Adrenal gland (tissue), 12 donors: ENCODE results near the gene DENND6B. TPM values are rescaled to one million over a fixed set of nuclear protein-coding genes. Genes with fewer than 3 reads are reported as not detected.

Source experiments
- DNase-seq, 7 donors: peaks; one replicate each; pipeline ENCODE4 v3.0.0-alpha.2; 2019 to 2020
- H3K27ac ChIP-seq, 5 donors: fragments of 200-600 bp; sonication (generic) in 4 of 5; 1 replicate in 3 of 5; 2 replicates in 2 of 5; pipeline versions ENCODE4 v1.5.1 to v1.8.0; 2016 to 2020; ENCODE audit warnings: mild to moderate bottlenecking in 1 of 5
- H3K27me3 ChIP-seq: fragments of 200-600 bp; 2 replicates; pipeline ENCODE4 v1.8.0; 2021
- H3K36me3 ChIP-seq, 2 donors: fragments of 200-600 bp; replicated peaks in 1 of 2; 1 replicate in 1 of 2; 2 replicates in 1 of 2; pipeline versions ENCODE4 v1.5.1 to v1.8.0; 2018 to 2022
- H3K4me1 ChIP-seq, 2 donors: fragments of 200-600 bp; replicated peaks in 1 of 2; 1 replicate in 1 of 2; 2 replicates in 1 of 2; pipeline versions ENCODE4 v1.5.1 to v1.8.0; 2018 to 2021
- H3K4me3 ChIP-seq, 4 donors: fragments of 200-600 bp; sonication (generic) in 3 of 4; one replicate each; pipeline ENCODE4 v1.5.1; 2016 to 2018
- H3K9me3 ChIP-seq, 3 donors: fragments of 200-600 bp; sonication (generic) in 1 of 3; replicated peaks in 1 of 3; 1 replicate in 2 of 3; 2 replicates in 1 of 3; pipeline versions ENCODE4 v1.5.1 to v1.8.0; 2016 to 2021
- POLR2A ChIP-seq, 2 donors: fragments of 450-650 bp; IDR thresholded peaks; one replicate each; pipeline ENCODE4 v1.6.1; 2017; ENCODE audit warnings: antibody characterized with exemption in 2 of 2, mild to moderate bottlenecking in 2 of 2, moderate library complexity in 1 of 2
- WGBS, 4 donors: extraction: QIAGEN DNeasy Blood & Tissue Kit in 2 of 4; methylation state at CpG; one replicate each; pipeline versions ENCODE4 v1.1.5 to v1.1.7; 2013 to 2017; 5-methylcytosine and 5-hydroxymethylcytosine counted together
- intact Hi-C, 2 donors: fragments of 100-400 bp; cut with DNase I; formaldehyde crosslinking; loops; one replicate each; pipeline versions ENCODE4 v1.14.1 to v1.15.0; 2022 to 2023
- polyA plus RNA-seq, 3 donors: library from polyadenylated mRNA; stranded (reverse); fragments of 200-250 nt in 2 of 3; fragments of 350-450 nt in 1 of 3; fragmentation: Illumina TruSeq in 1 of 3; extraction: RNeasy Lipid Tissue Mini Kit (QIAGEN cat#74804) in 1 of 3; gene quantifications; one replicate each; pipeline ENCODE4 v1.2.3, GENCODE V29; 2013 to 2014
- total RNA-seq, 9 donors: library from RNA; depleted of rRNA in 4 of 9; stranded (reverse); fragments of >200 nt in 4 of 9; fragments of 120-200 nt in 1 of 9; fragmentation: NEBNext Ultra II Directional in 1 of 9; extraction: Animal tissue kit (Norgen Biotek cat#: 25700) in 1 of 9; gene quantifications; one replicate each; pipeline versions ENCODE4 v1.1.0 to v1.2.4, GENCODE V29; 2013 to 2023
- TF ChIP-seq, protein P1 (sequence below), 6 experiments: fragments of 450-650 bp in 4 of 6; fragments of 200-600 bp in 2 of 6; sonication (generic) in 1 of 6; IDR thresholded peaks; 1 replicate in 5 of 6; 2 replicates in 1 of 6; pipeline versions ENCODE4 v1.5.1 to v1.8.0; 2016 to 2021; ENCODE audit warnings: antibody characterized with exemption in 6 of 6, mild to moderate bottlenecking in 2 of 6, moderate library complexity in 1 of 6
- donor health status: healthy with polysubstance abuse.
- donor health status: Bipolar disorder and iron deficiency.
- donor health status: DM: yes; HTN: yes; CAD: no.
- donor health status: DM: no; HTN: no; CAD: no.
- donor health status: DM: no; HTN: no; CAD: no.
- donor health status: DM: yes; HTN: yes; CAD: no.

DENND6B gene
- total and polyA plus RNA-seq, 12 donors = 1.8 to 32.7 (median 8.9) TPM

DNA sequence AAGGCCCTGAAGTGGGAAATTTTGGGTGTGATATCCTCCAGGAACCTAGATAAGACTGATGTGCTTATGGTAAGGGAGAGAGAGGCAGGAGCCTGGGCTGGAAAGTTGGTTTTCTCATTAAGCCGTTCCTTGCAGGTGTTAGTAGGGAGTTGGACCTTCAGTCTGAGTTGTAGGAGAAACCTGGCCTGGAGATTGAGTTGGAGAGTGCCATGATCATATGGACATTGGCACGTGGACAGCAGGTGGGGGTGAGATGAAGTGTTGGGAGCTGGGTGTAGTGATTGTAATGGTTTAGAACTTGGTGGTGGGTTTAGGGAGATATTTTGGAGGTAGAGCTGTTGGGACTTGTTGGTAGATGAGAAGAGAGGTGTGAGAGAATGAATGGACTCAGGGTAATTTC, 21.2 kb upstream of the DENND6B start:
- H3K36me3 ChIP-seq = no peaks in the 10 kb centered on the region
- no peak for DNase-seq
- no peak overlapping the region for H3K27ac ChIP-seq
- H3K4me3 ChIP-seq = no peak overlapping the region
- H3K4me1 ChIP-seq = peaks cover 0 to 5% of the 10 kb centered on the region in 2 donors
- no peaks in the 10 kb centered on the region for H3K9me3 ChIP-seq
- 65 to 79% (median 73%) methylated on average over 2 of the region's 2 CpGs for WGBS, 4 donors
- TF ChIP-seq POLR2A (IDR thresholded peaks at IDR 0.05) = no peak
- TF ChIP-seq, protein P1, sequence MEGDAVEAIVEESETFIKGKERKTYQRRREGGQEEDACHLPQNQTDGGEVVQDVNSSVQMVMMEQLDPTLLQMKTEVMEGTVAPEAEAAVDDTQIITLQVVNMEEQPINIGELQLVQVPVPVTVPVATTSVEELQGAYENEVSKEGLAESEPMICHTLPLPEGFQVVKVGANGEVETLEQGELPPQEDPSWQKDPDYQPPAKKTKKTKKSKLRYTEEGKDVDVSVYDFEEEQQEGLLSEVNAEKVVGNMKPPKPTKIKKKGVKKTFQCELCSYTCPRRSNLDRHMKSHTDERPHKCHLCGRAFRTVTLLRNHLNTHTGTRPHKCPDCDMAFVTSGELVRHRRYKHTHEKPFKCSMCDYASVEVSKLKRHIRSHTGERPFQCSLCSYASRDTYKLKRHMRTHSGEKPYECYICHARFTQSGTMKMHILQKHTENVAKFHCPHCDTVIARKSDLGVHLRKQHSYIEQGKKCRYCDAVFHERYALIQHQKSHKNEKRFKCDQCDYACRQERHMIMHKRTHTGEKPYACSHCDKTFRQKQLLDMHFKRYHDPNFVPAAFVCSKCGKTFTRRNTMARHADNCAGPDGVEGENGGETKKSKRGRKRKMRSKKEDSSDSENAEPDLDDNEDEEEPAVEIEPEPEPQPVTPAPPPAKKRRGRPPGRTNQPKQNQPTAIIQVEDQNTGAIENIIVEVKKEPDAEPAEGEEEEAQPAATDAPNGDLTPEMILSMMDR (IDR thresholded peaks at IDR 0.05) = no peak
- intact Hi-C loops = no loop called here
- no peaks in the 10 kb centered on the region for H3K27me3 ChIP-seq

DNA sequence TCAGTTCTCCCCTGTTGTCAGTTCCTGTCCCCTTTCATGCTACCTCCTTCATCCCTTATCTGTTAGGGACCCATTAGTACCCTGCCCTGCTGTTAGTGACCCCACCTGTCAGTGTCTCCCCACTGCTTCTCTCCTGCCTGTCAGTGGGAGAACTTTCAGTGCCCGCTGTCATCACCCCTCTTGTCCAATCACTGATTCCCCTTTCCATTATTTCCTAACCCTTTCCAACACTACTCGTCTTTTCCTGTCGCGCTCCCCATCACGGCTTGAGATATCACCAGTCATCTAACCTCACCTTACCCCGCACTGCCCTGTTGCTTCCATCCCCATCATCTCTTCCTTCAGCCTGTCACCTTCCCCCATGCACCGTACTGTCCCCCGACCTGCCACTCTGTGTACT, 20.3 kb upstream of the DENND6B start:
- 74 to 78% (median 77%) methylated on average over 8 of the region's 8 CpGs for WGBS, 4 donors
- Histone ChIP-seq H3K4me3 (no peak overlapping the region), H3K36me3 (no peaks in the 10 kb centered on the region), H3K9me3 (no peaks in the 10 kb centered on the region), H3K4me1 (peaks cover 6 to 11% of the 10 kb centered on the region in 2 donors), H3K27ac (peak overlapping the region in 1 of 5 donors; percentile 16), H3K27me3 (no peaks in the 10 kb centered on the region)
- no peak for DNase-seq
- TF ChIP-seq, protein P1 (IDR thresholded peaks at IDR 0.05) = no peak
- no peak for TF ChIP-seq POLR2A (IDR thresholded peaks at IDR 0.05)
- intact Hi-C loops = no loop called here

DNA sequence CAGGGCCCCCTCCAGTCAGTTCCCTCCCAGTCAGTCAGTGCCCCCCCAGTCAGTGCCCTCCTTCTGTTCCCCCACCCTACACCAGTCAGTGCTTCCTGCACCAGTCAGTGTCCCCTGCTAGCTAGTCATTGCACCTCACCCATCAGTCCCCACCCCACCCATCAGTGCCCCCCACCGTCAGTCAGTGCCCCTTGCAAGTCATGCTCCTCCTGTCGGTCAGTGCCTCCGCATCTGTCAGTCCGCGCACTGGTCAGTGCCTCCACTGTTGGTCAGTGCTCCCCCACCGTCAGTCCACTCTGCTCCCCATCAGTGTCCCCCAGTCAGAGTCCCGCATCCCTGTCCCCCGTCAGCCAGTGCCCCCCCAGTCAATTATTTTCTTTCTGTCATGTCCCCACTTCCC, 19.7 kb upstream of the DENND6B start:
- intact Hi-C loops = no loop called here
- no peak for TF ChIP-seq POLR2A (IDR thresholded peaks at IDR 0.05)
- TF ChIP-seq, protein P1 (IDR thresholded peaks at IDR 0.05) = no peak
- WGBS, 4 donors = 57 to 70% (median 65%) methylated on average over 3 to 8 of the region's 8 CpGs
- Histone ChIP-seq H3K9me3 (no peaks in the 10 kb centered on the region), H3K36me3 (no peaks in the 10 kb centered on the region), H3K27ac (peak overlapping the region in 1 of 5 donors; percentile 16), H3K4me3 (no peak overlapping the region), H3K4me1 (peaks cover 9 to 13% of the 10 kb centered on the region in 2 donors), H3K27me3 (no peaks in the 10 kb centered on the region)
- no peak for DNase-seq

DNA sequence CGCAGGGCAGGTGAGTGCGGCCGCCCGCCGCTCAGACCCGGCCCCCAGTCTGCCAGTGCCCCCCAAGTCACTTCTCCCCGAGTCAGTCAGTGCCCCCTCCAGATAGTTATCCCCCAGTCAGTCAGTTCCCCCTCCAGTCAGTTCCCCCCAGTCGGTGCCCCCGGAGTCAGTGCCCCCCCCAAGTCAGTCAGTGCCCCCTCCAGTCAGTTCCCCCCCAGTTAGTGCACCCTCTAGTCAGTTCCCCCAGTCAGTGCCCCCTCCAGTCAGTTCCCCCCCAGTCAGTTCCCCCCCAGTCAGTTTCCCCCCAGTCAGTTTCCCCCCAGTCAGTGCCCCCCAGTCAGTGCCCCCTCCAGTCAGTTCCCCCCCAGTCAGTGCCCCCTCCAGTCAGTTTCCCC, 16.7 kb upstream of the DENND6B start:
- intact Hi-C loops = loop anchor here (2.0 to 5.0 kb wide), 2 partner anchors 69 to 91 kb away; partner anchors contain the start of gene HDAC10 (in 1 of the 2)
- Histone ChIP-seq H3K27me3 (no peaks in the 10 kb centered on the region), H3K36me3 (no peaks in the 10 kb centered on the region), H3K27ac (peak overlapping the region in 4 of 5 donors; percentile 63 to 89 (median 70)), H3K9me3 (no peaks in the 10 kb centered on the region), H3K4me1 (peaks cover 9 to 13% of the 10 kb centered on the region in 2 donors), H3K4me3 (peak overlapping the region; percentile 62 to 99 (median 76))
- WGBS, 4 donors = 0 to 1% (median 0%) methylated on average over 2 to 9 of the region's 9 CpGs
- DNase-seq = no peak
- TF ChIP-seq, protein P1 (IDR thresholded peaks at IDR 0.05) = no peak
- no peak for TF ChIP-seq POLR2A (IDR thresholded peaks at IDR 0.05)
